ENCODE data around the gene KCNH6.

The KCNH6 gene

GRCh38 chr17:63523253-63523855, at the start of gene KCNH6:
Gene KCNH6, plus strand, starts transcription at chr17:63523358. Its CDS starts 56 bp downstream, at chr17:63523414.
- DNase-seq = no peak

GRCh38 chr17:63474174-63474573, 49.0 kb upstream of the KCNH6 start:
- no peak for DNase-seq

GRCh38 chr17:63474586-63475460, 48.3 kb upstream of the KCNH6 start:
- DNase-seq = no peak

GRCh38 chr17:63475491-63476412, 47.4 kb upstream of the KCNH6 start:
- no peak for DNase-seq

- DNase-seq = no peak
These were observed 46.7 kb upstream of the KCNH6 start for GRCh38 chr17:63476459-63476853.

- DNase-seq = no peak
These were observed 46.2 kb upstream of the KCNH6 start, which contains the start of gene ACE for GRCh38 chr17:63476854-63477479. Gene ACE, plus strand, starts transcription at chr17:63477061. Its CDS starts 34 bp downstream, at chr17:63477095.

- no peak for DNase-seq
These were observed 45.4 kb upstream of the KCNH6 start for GRCh38 chr17:63477480-63478440.

- DNase-seq = peak; percentile 46
These were observed 44.2 kb upstream of the KCNH6 start for GRCh38 chr17:63478814-63479494.

- DNase-seq = peak; percentile 64
These were observed 43.5 kb upstream of the KCNH6 start for GRCh38 chr17:63479495-63480184.

GRCh38 chr17:63480192-63480784, 42.9 kb upstream of the KCNH6 start:
- DNase-seq = no peak

- peak; percentile 99 for DNase-seq
These were observed 42.2 kb upstream of the KCNH6 start for GRCh38 chr17:63480826-63481487.

GRCh38 chr17:63481488-63481870, 41.7 kb upstream of the KCNH6 start:
- DNase-seq = no peak

- DNase-seq = no peak
These were observed 40.6 kb upstream of the KCNH6 start for GRCh38 chr17:63482509-63482908.

GRCh38 chr17:63483038-63483437, 40.1 kb upstream of the KCNH6 start:
- DNase-seq = no peak

- no peak for DNase-seq
These were observed 39.2 kb upstream of the KCNH6 start for GRCh38 chr17:63483655-63484575.

- no peak for DNase-seq
These were observed 36.7 kb upstream of the KCNH6 start for GRCh38 chr17:63486317-63487013.

- no peak for DNase-seq
These were observed 36.2 kb upstream of the KCNH6 start for GRCh38 chr17:63487014-63487339.

GRCh38 chr17:63488851-63489250, 34.3 kb upstream of the KCNH6 start:
- DNase-seq = no peak

Data from NCI-H1694 treated with DMSO at 0.1 percent for 48 hours (cell line).